Measurements from ENCODE around the gene PANK3.

- TF ChIP-seq EZH2 (IDR thresholded peaks at IDR 0.05; ENCODE audit: insufficient read depth, poor library complexity, severe bottlenecking) (no peak), EZH2phosphoT487 (IDR thresholded peaks at IDR 0.05; ENCODE audit: insufficient read depth, low read depth) (no peak)
These were observed 35.5 kb upstream of the PANK3 start for GRCh38 chr5:168614661-168615060.
